Fibroblast of mammary gland (primary cell): ENCODE results near the gene MTURN.

Experiments used
- DNase-seq: peaks from one replicate; pipeline ENCODE4 v3.0.0-alpha.2; 2010; ENCODE audit warnings: low read depth
- H3K4me3 ChIP-seq: 2 replicates; pipeline ENCODE4 v1.5.1; 2011; ENCODE audit warnings: low read depth, mild to moderate bottlenecking, low read length, moderate library complexity; ENCODE audit not compliant: control insufficient read depth
- TF ChIP-seq, protein P1 (sequence below): conservative IDR thresholded peaks from 2 replicates; pipeline ENCODE4 v1.5.1; 2011; ENCODE audit warnings: low read depth, low read length, inconsistent platforms; ENCODE audit not compliant: control insufficient read depth, insufficient read depth

Gene MTURN

DNA sequence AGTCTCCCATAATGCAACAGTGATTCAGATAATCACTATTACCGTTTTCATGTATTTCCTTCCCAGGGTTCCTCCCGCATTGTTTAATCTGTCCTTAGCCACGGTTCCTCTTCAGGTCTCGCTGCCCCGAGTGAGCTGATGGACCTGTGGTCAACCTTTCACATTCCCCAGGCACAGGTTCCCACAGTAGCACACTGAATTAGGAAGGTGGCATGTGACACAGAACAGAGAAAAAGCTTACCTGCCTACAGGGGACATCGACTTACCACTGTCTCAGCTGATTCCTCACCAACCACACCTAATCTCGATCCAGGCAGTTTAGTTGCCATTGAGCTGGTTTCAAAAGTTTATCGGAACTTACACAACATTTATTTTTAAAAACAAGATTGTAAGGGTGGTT lies 72.2 kb downstream of the MTURN start:
- TF ChIP-seq, protein P1, sequence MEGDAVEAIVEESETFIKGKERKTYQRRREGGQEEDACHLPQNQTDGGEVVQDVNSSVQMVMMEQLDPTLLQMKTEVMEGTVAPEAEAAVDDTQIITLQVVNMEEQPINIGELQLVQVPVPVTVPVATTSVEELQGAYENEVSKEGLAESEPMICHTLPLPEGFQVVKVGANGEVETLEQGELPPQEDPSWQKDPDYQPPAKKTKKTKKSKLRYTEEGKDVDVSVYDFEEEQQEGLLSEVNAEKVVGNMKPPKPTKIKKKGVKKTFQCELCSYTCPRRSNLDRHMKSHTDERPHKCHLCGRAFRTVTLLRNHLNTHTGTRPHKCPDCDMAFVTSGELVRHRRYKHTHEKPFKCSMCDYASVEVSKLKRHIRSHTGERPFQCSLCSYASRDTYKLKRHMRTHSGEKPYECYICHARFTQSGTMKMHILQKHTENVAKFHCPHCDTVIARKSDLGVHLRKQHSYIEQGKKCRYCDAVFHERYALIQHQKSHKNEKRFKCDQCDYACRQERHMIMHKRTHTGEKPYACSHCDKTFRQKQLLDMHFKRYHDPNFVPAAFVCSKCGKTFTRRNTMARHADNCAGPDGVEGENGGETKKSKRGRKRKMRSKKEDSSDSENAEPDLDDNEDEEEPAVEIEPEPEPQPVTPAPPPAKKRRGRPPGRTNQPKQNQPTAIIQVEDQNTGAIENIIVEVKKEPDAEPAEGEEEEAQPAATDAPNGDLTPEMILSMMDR, result no peak
- no peak for DNase-seq
- no peak overlapping the region for H3K4me3 ChIP-seq

GRCh38 chr7:30207376-30207775 lies 72.6 kb downstream of the MTURN start:
- TF ChIP-seq, protein P1, result no peak
- DNase-seq, result no peak
- no peak overlapping the region for H3K4me3 ChIP-seq

DNA sequence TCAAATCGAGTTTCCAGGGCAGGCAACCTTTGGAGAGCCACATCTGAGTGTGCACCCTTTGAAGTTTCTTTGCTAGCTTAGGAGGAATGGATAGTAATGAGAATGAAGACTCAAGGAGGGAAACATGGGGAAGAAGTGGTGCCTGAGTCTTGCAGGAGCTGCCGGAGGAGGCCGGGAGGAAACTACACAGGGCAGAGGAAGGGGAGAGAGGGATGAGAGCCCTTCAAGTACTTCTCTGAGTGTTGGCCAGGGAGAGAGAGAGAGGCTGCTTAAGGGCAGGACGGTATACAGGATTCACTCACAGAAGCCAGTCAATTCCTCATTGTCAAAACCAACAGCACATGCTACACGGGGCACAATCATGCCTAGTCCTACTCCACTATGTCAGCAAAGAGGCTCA lies 75.2 kb downstream of the MTURN start:
- DNase-seq, result no peak
- no peak overlapping the region for H3K4me3 ChIP-seq
- TF ChIP-seq, protein P1, result no peak
